Tibial nerve (tissue), 4 donors: ENCODE measurements around the gene BMPR1B. TPM values are rescaled to one million over a fixed set of nuclear protein-coding genes. Genes with fewer than 3 reads are reported as not detected.
A peak's percentile ranks its signal among the peaks of the same experiment; 100 is the strongest.

Experiments
- DNase-seq, 2 donors: peaks; one replicate each; pipeline ENCODE4 v3.0.0-alpha.2; 2019; ENCODE audit warnings: low spot score in 2 of 2
- H3K27ac ChIP-seq, 4 donors: fragments of 200-600 bp; sonication (generic) in 3 of 4; one replicate each; pipeline ENCODE4 v1.5.1; 2017 to 2019; ENCODE audit warnings: mild to moderate bottlenecking in 1 of 4
- H3K27me3 ChIP-seq, 2 donors: fragments of 200-600 bp; sonication (generic) in 1 of 2; one replicate each; pipeline versions ENCODE4 v1.5.1 to v1.6.0; 2017 to 2019
- H3K36me3 ChIP-seq, 3 donors: fragments of 200-600 bp; sonication (generic); one replicate each; pipeline ENCODE4 v1.5.1; 2018 to 2019
- H3K4me1 ChIP-seq, 4 donors: fragments of 200-600 bp; sonication (generic) in 3 of 4; one replicate each; pipeline ENCODE4 v1.5.1; 2017 to 2019
- H3K4me3 ChIP-seq, 4 donors: fragments of 200-600 bp; sonication (generic) in 3 of 4; one replicate each; pipeline ENCODE4 v1.5.1; 2017 to 2019; ENCODE audit warnings: mild to moderate bottlenecking in 1 of 4, moderate library complexity in 1 of 4
- H3K9me3 ChIP-seq, 4 donors: fragments of 200-600 bp; sonication (generic) in 3 of 4; one replicate each; pipeline ENCODE4 v1.5.1; 2017 to 2019
- CTCF ChIP-seq, 5 experiments: fragments of 200-600 bp in 3 of 5; fragments of 450-650 bp in 2 of 5; sonication (generic) in 3 of 5; IDR thresholded peaks; one replicate each; pipeline ENCODE4 v1.5.1; 2016 to 2019; ENCODE audit warnings: antibody characterized with exemption in 5 of 5, mild to moderate bottlenecking in 3 of 5, moderate library complexity in 2 of 5
- EP300 ChIP-seq, 2 donors: sonication (generic); formaldehyde crosslinking; IDR thresholded peaks; one replicate each; pipeline ENCODE4 v1.6.1; 2017; ENCODE audit warnings: antibody characterized with exemption in 2 of 2, mild to moderate bottlenecking in 1 of 2
- POLR2A ChIP-seq, 2 donors: fragments of 450-650 bp; IDR thresholded peaks; one replicate each; pipeline ENCODE4 v1.6.1; 2017; ENCODE audit warnings: antibody characterized with exemption in 2 of 2, mild to moderate bottlenecking in 2 of 2, moderate library complexity in 2 of 2
- WGBS, 2 donors: methylation state at CpG; one replicate each; pipeline ENCODE4 v1.1.5; 2018; 5-methylcytosine and 5-hydroxymethylcytosine counted together
- total RNA-seq, 4 donors: library from RNA; depleted of rRNA; stranded (reverse); fragments of >200 nt; gene quantifications; one replicate each; pipeline ENCODE4 v1.1.0, GENCODE V29; 2016

BMPR1B gene
- total RNA-seq, 4 donors from 2014 or later, result 9.3 to 32.1 (median 26.1) TPM

- peaks cover 0 to 12% (median 0%) of the 10 kb centered on the region in 4 donors for H3K4me1 ChIP-seq
- H3K27ac ChIP-seq, result no peak overlapping the region
- H3K9me3 ChIP-seq, result no peaks in the 10 kb centered on the region
- H3K27me3 ChIP-seq, result no peaks in the 10 kb centered on the region
- WGBS, 2 donors, result 61 to 63% methylated on average over 3 of the region's 3 CpGs
- DNase-seq, result no peak
- no peaks in the 10 kb centered on the region for H3K36me3 ChIP-seq
- TF ChIP-seq CTCF (IDR thresholded peaks at IDR 0.05) (no peak), POLR2A (IDR thresholded peaks at IDR 0.05) (no peak), EP300 (IDR thresholded peaks at IDR 0.05) (no peak)
- no peak overlapping the region for H3K4me3 ChIP-seq
These were observed 221.1 kb downstream of the BMPR1B start for GRCh38 chr4:94978904-94979303.

GRCh38 chr4:94979621-94980020 lies 221.9 kb downstream of the BMPR1B start:
- no peak for TF ChIP-seq CTCF (IDR thresholded peaks at IDR 0.05)
- 88% methylated on average over 5 of the region's 5 CpGs for WGBS, 2 donors
- no peaks in the 10 kb centered on the region for H3K36me3 ChIP-seq

GRCh38 chr4:94995684-94996394 lies 238.1 kb downstream of the BMPR1B start:
- Histone ChIP-seq H3K27ac (peak overlapping the region in 2 of 4 donors; percentile 16 to 47), H3K4me1 (peaks cover 0 to 15% (median 3%) of the 10 kb centered on the region in 4 donors), H3K27me3 (no peaks in the 10 kb centered on the region), H3K4me3 (peak overlapping the region in 1 of 4 donors; percentile 13), H3K36me3 (no peaks in the 10 kb centered on the region), H3K9me3 (no peaks in the 10 kb centered on the region)
- 18 to 37% methylated on average over 10 of the region's 10 CpGs for WGBS, 2 donors
- TF ChIP-seq CTCF (IDR thresholded peaks at IDR 0.05) (no peak), POLR2A (IDR thresholded peaks at IDR 0.05) (no peak), EP300 (IDR thresholded peaks at IDR 0.05) (no peak)
- no peak for DNase-seq

More at GRCh38 chr4:94979621-94980020, 221.9 kb downstream of the BMPR1B start:
- H3K9me3 ChIP-seq, result no peaks in the 10 kb centered on the region
- no peak overlapping the region for H3K27ac ChIP-seq
- no peak for DNase-seq
- H3K4me3 ChIP-seq, result no peak overlapping the region
- no peaks in the 10 kb centered on the region for H3K27me3 ChIP-seq
- peaks cover 0 to 12% (median 0%) of the 10 kb centered on the region in 4 donors for H3K4me1 ChIP-seq

- 77 to 78% methylated on average over 4 of the region's 4 CpGs for WGBS, 2 donors
- H3K9me3 ChIP-seq, result no peaks in the 10 kb centered on the region
- no peaks in the 10 kb centered on the region for H3K36me3 ChIP-seq
- peak overlapping the region in 1 of 4 donors; percentile 15 for H3K27ac ChIP-seq
- no peak for DNase-seq
- H3K27me3 ChIP-seq, result no peaks in the 10 kb centered on the region
- no peak overlapping the region for H3K4me3 ChIP-seq
- H3K4me1 ChIP-seq, result peaks cover 0 to 15% (median 3%) of the 10 kb centered on the region in 4 donors
- no peak for TF ChIP-seq EP300 (IDR thresholded peaks at IDR 0.05)
- no peak for TF ChIP-seq CTCF (IDR thresholded peaks at IDR 0.05)
- TF ChIP-seq POLR2A (IDR thresholded peaks at IDR 0.05), result no peak
These were observed 242.4 kb downstream of the BMPR1B start for GRCh38 chr4:95000076-95000648.

- Histone ChIP-seq H3K36me3 (no peaks in the 10 kb centered on the region), H3K4me3 (no peak overlapping the region), H3K27me3 (no peaks in the 10 kb centered on the region), H3K4me1 (no peaks in the 10 kb centered on the region), H3K27ac (no peak overlapping the region), H3K9me3 (no peaks in the 10 kb centered on the region)
- no peak for DNase-seq
- no peak for TF ChIP-seq CTCF (IDR thresholded peaks at IDR 0.05)
- no peak for TF ChIP-seq EP300 (IDR thresholded peaks at IDR 0.05)
- TF ChIP-seq POLR2A (IDR thresholded peaks at IDR 0.05), result no peak
These were observed 247.2 kb downstream of the BMPR1B start for GRCh38 chr4:95004912-95005311.
